SW 1271 (cell line): Measurements from ENCODE around the gene ZNRD2.

Source experiments
- DNase-seq, 2 experiments: peaks; one replicate each; lab custom pipeline; 2025; lab: John Stamatoyannopoulos, UW

The ZNRD2 gene

GRCh38 chr11:65573391-65574079 is 3.3 kb downstream of the ZNRD2 start:
- DNase-seq: no peak

GRCh38 chr11:65574109-65574810 is 4.0 kb downstream of the ZNRD2 start:
- peak; percentile 93 to 94 for DNase-seq

GRCh38 chr11:65574811-65575567 is 4.7 kb downstream of the ZNRD2 start:
- DNase-seq: peak in 1 of 2 experiments; percentile 46

GRCh38 chr11:65575568-65576231 is 5.4 kb downstream of the ZNRD2 start, which contains the start of gene EHBP1L1:
Gene EHBP1L1, plus strand, starts transcription at chr11:65576053. Its CDS starts 250 bp downstream, at chr11:65576303.
- DNase-seq: peak in 1 of 2 experiments; percentile 62

GRCh38 chr11:65576232-65576866 is 6.1 kb downstream of the ZNRD2 start:
- DNase-seq: no peak

GRCh38 chr11:65576867-65577755 is 6.8 kb downstream of the ZNRD2 start:
- peak in 1 of 2 experiments; percentile 67 for DNase-seq

- DNase-seq: no peak
These were observed 7.5 kb downstream of the ZNRD2 start for GRCh38 chr11:65577756-65578109.

GRCh38 chr11:65578134-65578533 is 7.9 kb downstream of the ZNRD2 start:
- DNase-seq: no peak

GRCh38 chr11:65578667-65579066 is 8.4 kb downstream of the ZNRD2 start:
- DNase-seq: no peak

- DNase-seq: no peak
These were observed 9.0 kb downstream of the ZNRD2 start for GRCh38 chr11:65579291-65579690.

- DNase-seq: no peak
These were observed 9.9 kb downstream of the ZNRD2 start for GRCh38 chr11:65580031-65580692.

GRCh38 chr11:65580756-65581155 is 10.5 kb downstream of the ZNRD2 start:
- no peak for DNase-seq

GRCh38 chr11:65581928-65582327 is 11.7 kb downstream of the ZNRD2 start:
- DNase-seq: no peak

GRCh38 chr11:65583589-65583988 is 13.3 kb downstream of the ZNRD2 start:
- no peak for DNase-seq

GRCh38 chr11:65584106-65584505 is 13.8 kb downstream of the ZNRD2 start:
- DNase-seq: no peak

- DNase-seq: no peak
These were observed 14.5 kb downstream of the ZNRD2 start for GRCh38 chr11:65584723-65585171.

GRCh38 chr11:65585396-65586246 is 15.3 kb downstream of the ZNRD2 start:
- no peak for DNase-seq

GRCh38 chr11:65586247-65586630 is 16.0 kb downstream of the ZNRD2 start:
- no peak for DNase-seq

GRCh38 chr11:65586676-65587075 is 16.4 kb downstream of the ZNRD2 start:
- DNase-seq: no peak
